Astrocyte of the spinal cord (primary cell): ENCODE measurements around the gene AOAH.

ENCODE experiments used
- DNase-seq: peaks from one replicate; pipeline ENCODE4 v3.0.0; 2011; ENCODE audit warnings: low read depth, low spot score
- H3K4me3 ChIP-seq: 2 replicates; pipeline ENCODE4 v1.5.1; 2011; ENCODE audit warnings: low read depth, mild to moderate bottlenecking, low read length, moderate library complexity
- in situ Hi-C: cut with HindIII; loops from 2 replicates; pipeline ENCODE4 v1.10.0; 2017; ENCODE audit warnings: low sequenced_read_pairs
- TF ChIP-seq, protein P1 (sequence below): IDR thresholded peaks from 2 replicates; pipeline ENCODE4 v1.5.1; 2012; ENCODE audit warnings: low read depth, mild to moderate bottlenecking, low read length, inconsistent platforms

The AOAH gene

DNA sequence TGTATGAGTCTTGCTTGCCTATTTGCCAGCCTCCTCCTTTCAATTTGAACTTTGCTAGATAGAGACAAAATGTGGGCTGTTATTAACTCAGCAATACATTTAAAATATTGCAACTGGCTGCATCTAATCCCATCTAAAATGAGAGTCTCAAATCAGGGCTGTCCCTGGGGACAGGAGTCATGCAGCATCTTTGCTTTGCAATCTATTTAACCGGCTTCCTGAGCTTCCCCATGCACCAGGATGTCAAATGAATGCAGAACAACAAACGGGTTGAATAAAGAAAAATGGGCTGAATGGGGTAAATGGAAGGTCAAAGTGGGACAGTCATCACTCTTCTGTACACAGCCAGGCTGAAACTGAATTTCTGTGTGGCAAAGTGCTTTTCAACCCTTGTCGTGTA lies 89.2 kb downstream of the AOAH start:
- in situ Hi-C loops = no loop called here
- DNase-seq = no peak
- TF ChIP-seq, protein P1, sequence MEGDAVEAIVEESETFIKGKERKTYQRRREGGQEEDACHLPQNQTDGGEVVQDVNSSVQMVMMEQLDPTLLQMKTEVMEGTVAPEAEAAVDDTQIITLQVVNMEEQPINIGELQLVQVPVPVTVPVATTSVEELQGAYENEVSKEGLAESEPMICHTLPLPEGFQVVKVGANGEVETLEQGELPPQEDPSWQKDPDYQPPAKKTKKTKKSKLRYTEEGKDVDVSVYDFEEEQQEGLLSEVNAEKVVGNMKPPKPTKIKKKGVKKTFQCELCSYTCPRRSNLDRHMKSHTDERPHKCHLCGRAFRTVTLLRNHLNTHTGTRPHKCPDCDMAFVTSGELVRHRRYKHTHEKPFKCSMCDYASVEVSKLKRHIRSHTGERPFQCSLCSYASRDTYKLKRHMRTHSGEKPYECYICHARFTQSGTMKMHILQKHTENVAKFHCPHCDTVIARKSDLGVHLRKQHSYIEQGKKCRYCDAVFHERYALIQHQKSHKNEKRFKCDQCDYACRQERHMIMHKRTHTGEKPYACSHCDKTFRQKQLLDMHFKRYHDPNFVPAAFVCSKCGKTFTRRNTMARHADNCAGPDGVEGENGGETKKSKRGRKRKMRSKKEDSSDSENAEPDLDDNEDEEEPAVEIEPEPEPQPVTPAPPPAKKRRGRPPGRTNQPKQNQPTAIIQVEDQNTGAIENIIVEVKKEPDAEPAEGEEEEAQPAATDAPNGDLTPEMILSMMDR = no peak
- H3K4me3 ChIP-seq = no peak overlapping the region

DNA sequence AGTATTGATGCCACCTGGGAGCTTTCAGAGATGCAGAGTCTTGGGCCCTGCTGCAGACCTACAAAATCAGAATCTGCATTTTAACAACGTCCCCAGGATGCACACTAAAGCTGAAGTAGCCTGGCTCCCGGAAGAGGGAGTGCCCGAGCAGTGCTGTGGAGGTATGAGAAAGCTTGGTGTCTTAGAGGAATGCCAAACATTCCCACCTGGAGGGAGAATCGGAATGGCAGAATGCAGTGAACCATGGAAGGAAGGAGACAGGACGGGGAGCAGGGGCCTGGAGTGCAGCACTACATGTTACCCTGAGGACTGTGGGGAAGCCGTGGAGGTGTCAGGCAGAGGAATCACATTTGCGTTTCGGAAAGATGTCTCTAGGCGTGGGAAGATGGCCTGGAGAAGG lies 90.9 kb downstream of the AOAH start:
- no peak overlapping the region for H3K4me3 ChIP-seq
- in situ Hi-C loops = no loop called here
- TF ChIP-seq, protein P1 = no peak
- DNase-seq = no peak

DNA sequence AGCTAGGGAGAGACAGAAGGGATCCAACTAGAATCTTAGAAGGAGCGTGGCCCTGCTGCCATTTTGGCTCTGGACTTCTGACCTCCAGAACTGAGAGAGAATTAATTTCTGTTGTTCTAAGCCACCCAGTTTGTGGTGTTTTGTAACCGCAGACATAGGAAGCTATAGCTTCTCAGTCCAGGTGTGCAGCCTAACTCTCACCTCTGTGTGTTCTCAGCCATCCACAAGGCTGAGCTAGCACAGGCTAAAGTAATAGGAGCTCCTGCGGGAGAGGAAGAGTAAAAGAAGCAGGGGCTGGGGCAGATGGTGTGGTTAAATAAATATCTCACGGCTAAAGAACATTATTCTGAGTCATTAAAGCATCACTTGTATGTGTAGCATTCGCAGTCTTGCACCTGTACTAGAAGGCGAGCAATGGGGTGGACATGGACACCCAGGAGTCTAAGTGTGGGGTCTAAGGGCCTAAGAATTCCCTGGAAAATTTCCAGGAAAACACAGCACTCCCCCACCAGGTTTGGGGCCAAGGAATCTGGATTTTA lies 94.1 kb downstream of the AOAH start:
- TF ChIP-seq, protein P1 = no peak
- DNase-seq = no peak
- in situ Hi-C loops = no loop called here
- H3K4me3 ChIP-seq = no peak overlapping the region

DNA sequence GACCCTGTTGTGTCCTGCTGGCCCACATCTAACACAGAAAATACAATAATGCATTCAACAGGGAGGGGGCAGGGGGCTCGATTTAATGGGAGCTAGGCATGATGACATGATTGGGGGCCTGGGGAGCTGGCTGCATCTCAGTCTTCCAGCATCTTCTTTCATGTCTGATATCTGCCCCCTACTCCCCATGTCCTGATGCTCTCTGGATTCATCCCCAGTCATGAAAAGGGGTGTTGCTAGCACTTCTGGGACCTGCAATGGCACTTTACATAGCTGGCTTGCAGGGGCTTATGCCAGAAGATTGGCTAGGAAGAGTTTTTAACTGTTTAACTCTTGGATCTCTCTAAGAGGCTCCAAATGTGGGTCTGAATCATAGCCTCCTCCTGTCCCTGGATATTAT lies 94.9 kb downstream of the AOAH start:
- in situ Hi-C loops = no loop called here

DNA sequence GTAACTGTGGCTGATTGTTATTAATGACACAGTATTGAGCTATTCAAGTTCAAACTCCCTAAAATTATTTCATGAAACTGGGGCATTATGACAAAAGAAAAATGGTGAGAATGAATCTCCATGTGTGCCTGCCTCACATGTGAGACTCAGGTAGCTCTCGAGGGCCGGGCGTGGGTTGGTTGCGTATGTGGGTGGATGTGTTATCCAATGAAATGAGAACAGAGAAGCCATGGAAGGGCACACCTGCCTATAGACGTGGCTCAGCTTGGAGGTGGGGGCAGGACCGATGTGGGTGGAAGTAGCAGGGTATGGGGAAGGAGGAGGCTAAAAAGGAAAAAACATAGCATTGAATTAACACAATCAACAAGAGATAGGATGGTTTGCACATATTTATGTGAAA lies 96.5 kb downstream of the AOAH start:
- TF ChIP-seq, protein P1 = no peak
- in situ Hi-C loops = no loop called here

More for the DNA sequence above, 94.9 kb downstream of the AOAH start:
- no peak for DNase-seq
- no peak overlapping the region for H3K4me3 ChIP-seq
- TF ChIP-seq, protein P1 = no peak

DNA sequence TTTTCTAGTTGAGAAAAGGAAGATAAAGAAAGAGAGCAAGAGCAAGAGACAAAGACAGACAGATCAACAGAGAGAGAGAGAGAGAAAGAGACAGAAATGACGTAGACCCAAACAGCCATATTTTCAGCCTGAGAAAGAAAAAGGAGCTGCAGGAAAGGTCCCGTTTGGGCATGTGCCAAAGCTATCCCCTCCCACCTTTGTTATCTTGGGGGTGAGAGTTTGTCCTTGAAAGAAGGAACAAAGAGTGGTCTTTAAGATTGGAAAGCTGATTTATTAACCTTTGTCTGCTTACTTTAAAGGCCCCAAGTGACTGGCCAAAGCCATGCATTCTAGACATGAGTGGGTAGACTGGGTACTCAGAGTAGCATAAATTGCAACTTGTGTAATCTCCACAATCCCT lies 98.2 kb downstream of the AOAH start:
- DNase-seq = no peak

More for the DNA sequence above, 96.5 kb downstream of the AOAH start:
- H3K4me3 ChIP-seq = no peak overlapping the region
- DNase-seq = no peak

More for the DNA sequence above, 98.2 kb downstream of the AOAH start:
- TF ChIP-seq, protein P1 = no peak
- in situ Hi-C loops = no loop called here
- no peak overlapping the region for H3K4me3 ChIP-seq
